Mesenchymal stem cell (in vitro differentiated cells and primary cell): ENCODE results near the gene IQGAP1.

Source experiments
- DNase-seq: peaks from one replicate; pipeline ENCODE4 v3.0.0-alpha.2; 2013
- H2AFZ ChIP-seq: one replicate; pipeline ENCODE4 v1.6.1; 2013; ENCODE audit warnings: low read depth, mild to moderate bottlenecking, control low read depth, inconsistent platforms, low read length, moderate library complexity
- H2AK5ac ChIP-seq: 2 replicates; pipeline ENCODE4 v1.6.1; 2013; ENCODE audit warnings: low read length, moderate library complexity, mild to moderate bottlenecking, inconsistent platforms; ENCODE audit not compliant: severe bottlenecking
- H2BK120ac ChIP-seq: one replicate; pipeline ENCODE4 v1.6.1; 2013; ENCODE audit warnings: low read depth, mild to moderate bottlenecking, inconsistent platforms, low read length, moderate library complexity
- H2BK12ac ChIP-seq, 2 experiments: one replicate each; pipeline ENCODE4 v1.6.1; 2013; ENCODE audit warnings: inconsistent platforms in 2 of 2, low read length in 2 of 2, mild to moderate bottlenecking in 2 of 2, moderate library complexity in 2 of 2, control low read depth in 1 of 2
- H2BK15ac ChIP-seq: one replicate; pipeline ENCODE4 v1.6.1; 2013; ENCODE audit warnings: mild to moderate bottlenecking, low read depth, inconsistent platforms; ENCODE audit not compliant: poor library complexity, severe bottlenecking
- H2BK5ac ChIP-seq: 2 replicates; pipeline ENCODE4 v1.6.1; 2013; ENCODE audit warnings: low read depth, mild to moderate bottlenecking, low read length, control low read depth, inconsistent platforms; ENCODE audit not compliant: poor library complexity, severe bottlenecking
- H3K14ac ChIP-seq, 2 experiments: one replicate each; pipeline ENCODE4 v1.6.1; 2013; ENCODE audit warnings: inconsistent platforms in 2 of 2, low read length in 2 of 2, control low read depth in 1 of 2, mild to moderate bottlenecking in 1 of 2, moderate library complexity in 1 of 2
- H3K18ac ChIP-seq, 2 experiments: one replicate each; pipeline ENCODE4 v1.6.1; 2013; ENCODE audit warnings: inconsistent platforms in 2 of 2, low read length in 2 of 2, control low read depth in 1 of 2, low read depth in 1 of 2, mild to moderate bottlenecking in 1 of 2
- H3K23ac ChIP-seq, 2 experiments: one replicate each; pipeline ENCODE4 v1.6.1; 2013; ENCODE audit warnings: inconsistent platforms in 2 of 2, low read length in 2 of 2, mild to moderate bottlenecking in 2 of 2, moderate library complexity in 2 of 2, control low read depth in 1 of 2
- H3K27ac ChIP-seq: 2 replicates; pipeline ENCODE4 v1.5.1; 2013; ENCODE audit warnings: mild to moderate bottlenecking, moderate library complexity, low read length, control low read depth, inconsistent platforms; ENCODE audit not compliant: poor library complexity, severe bottlenecking
- H3K27me3 ChIP-seq, 2 experiments: 2 replicates each; pipeline versions ENCODE4 v1.6.1 to v1.7.0; 2013; ENCODE audit warnings: low read length in 2 of 2, mild to moderate bottlenecking in 2 of 2, moderate library complexity in 2 of 2, control low read depth in 1 of 2, inconsistent platforms in 1 of 2; ENCODE audit not compliant: control insufficient read depth in 1 of 2, insufficient read depth in 1 of 2
- H3K36me3 ChIP-seq, 2 experiments: 2 replicates each; pipeline versions ENCODE4 v1.6.1 to v1.7.0; 2013; ENCODE audit warnings: low read length in 2 of 2, control low read depth in 1 of 2, inconsistent platforms in 1 of 2, low read depth in 1 of 2, mild to moderate bottlenecking in 1 of 2; ENCODE audit not compliant: insufficient read depth in 2 of 2, control insufficient read depth in 1 of 2
- H3K4ac ChIP-seq, 2 experiments: one replicate each; pipeline ENCODE4 v1.6.1; 2013; ENCODE audit warnings: inconsistent platforms in 2 of 2, low read length in 2 of 2, mild to moderate bottlenecking in 2 of 2, moderate library complexity in 2 of 2, control low read depth in 1 of 2, low read depth in 1 of 2
- H3K4me1 ChIP-seq: 2 replicates; pipeline ENCODE4 v1.6.1; 2013; ENCODE audit warnings: low read depth, low read length, control low read depth; ENCODE audit not compliant: control insufficient read depth, insufficient read depth
- H3K4me2 ChIP-seq: 2 replicates; pipeline ENCODE4 v1.6.1; 2013; ENCODE audit warnings: low read length, mild to moderate bottlenecking, inconsistent platforms; ENCODE audit not compliant: poor library complexity, severe bottlenecking
- H3K4me3 ChIP-seq, 2 experiments: 2 replicates each; pipeline versions ENCODE4 v1.5.1 to v1.7.0; 2013; ENCODE audit warnings: low read length in 2 of 2, mild to moderate bottlenecking in 2 of 2, control low read depth in 1 of 2, low read depth in 1 of 2; ENCODE audit not compliant: insufficient read depth in 1 of 2
- H3K79me1 ChIP-seq: replicated peaks from 2 replicates; pipeline ENCODE4 v1.6.1; 2013; ENCODE audit warnings: mild to moderate bottlenecking, control low read depth, low read length, inconsistent platforms; ENCODE audit not compliant: poor library complexity, severe bottlenecking
- H3K9ac ChIP-seq: 2 replicates; pipeline ENCODE4 v1.7.0; 2013; ENCODE audit warnings: mild to moderate bottlenecking, low read length, moderate library complexity
- H3K9me3 ChIP-seq: 2 replicates; pipeline ENCODE4 v1.7.0; 2013; ENCODE audit warnings: mild to moderate bottlenecking, low read length; ENCODE audit not compliant: control insufficient read depth
- H4K8ac ChIP-seq: one replicate; pipeline ENCODE4 v1.6.1; 2013; ENCODE audit warnings: inconsistent platforms, mild to moderate bottlenecking, low read length, moderate library complexity
- H4K91ac ChIP-seq: one replicate; pipeline ENCODE4 v1.6.1; 2013; ENCODE audit warnings: mild to moderate bottlenecking, low read length, inconsistent platforms
- WGBS: methylation state at CpG from one replicate; pipeline ENCODE4 v1.1.7; 2013; ENCODE audit warnings: mixed read lengths; 5-methylcytosine and 5-hydroxymethylcytosine counted together

IQGAP1 gene

DNA sequence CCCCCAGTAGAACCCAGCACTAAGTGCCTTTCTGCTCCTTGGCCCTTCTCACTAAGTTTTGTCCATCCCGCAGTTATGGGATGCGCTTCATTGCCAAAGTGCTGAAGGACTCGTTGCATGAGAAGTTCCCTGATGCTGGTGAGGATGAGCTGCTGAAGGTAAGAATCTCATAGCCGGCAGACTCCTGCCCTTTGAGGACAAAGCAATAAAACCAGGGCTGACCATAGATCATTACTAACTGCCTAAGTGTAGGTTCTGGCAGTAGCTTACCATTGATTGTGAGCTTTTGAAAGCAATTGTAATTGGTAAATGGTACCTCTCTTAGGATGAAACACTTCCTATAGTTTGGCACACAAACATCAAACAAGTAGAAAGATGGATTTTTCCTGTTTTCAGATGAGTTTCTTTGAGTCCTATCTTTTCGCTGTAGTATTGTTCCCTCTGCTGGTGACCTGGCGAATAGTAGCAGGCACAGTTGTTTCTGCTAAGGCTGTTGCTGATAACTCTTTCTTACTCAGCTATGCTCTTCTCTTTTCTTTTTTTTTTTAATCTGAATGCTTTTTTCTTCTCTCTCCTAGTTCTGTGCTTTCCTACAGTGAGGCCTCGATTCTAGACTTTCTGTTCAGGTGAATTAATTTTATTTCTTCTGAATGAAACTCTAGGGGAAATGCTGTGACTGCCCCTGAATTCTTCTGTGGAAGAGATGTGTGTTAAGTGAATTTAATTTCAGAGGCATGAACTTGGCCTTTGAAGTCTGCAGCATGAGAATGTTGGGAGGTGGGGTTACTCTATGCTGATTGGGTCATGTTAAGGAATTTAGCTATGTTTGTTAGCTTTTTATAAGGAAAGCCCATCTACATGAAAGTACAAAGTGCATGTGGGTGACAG, 94.3 kb downstream of the IQGAP1 start:
- H2BK5ac ChIP-seq = no peak overlapping the region
- peaks cover 44 to 99% of the 10 kb centered on the region in 2 experiments for H3K36me3 ChIP-seq
- no peak overlapping the region for H3K27ac ChIP-seq
- no peak overlapping the region for H3K14ac ChIP-seq
- H2BK120ac ChIP-seq = no peak overlapping the region
- H3K79me1 ChIP-seq = peaks cover 15% of the 10 kb centered on the region
- no peak overlapping the region for H2BK15ac ChIP-seq
- H3K27me3 ChIP-seq = no peaks in the 10 kb centered on the region
- no peak overlapping the region for H4K91ac ChIP-seq
- H2AFZ ChIP-seq = no peak overlapping the region
- DNase-seq = peak; percentile 64
- H3K4me1 ChIP-seq = no peaks in the 10 kb centered on the region
- H3K9ac ChIP-seq = no peak overlapping the region
- no peak overlapping the region for H2AK5ac ChIP-seq
- 71% methylated on average over 6 of the region's 7 CpGs for WGBS
- H3K4me3 ChIP-seq = no peak overlapping the region
- no peak overlapping the region for H3K23ac ChIP-seq
- H3K4me2 ChIP-seq = no peak overlapping the region
- no peak overlapping the region for H4K8ac ChIP-seq
- H2BK12ac ChIP-seq = no peak overlapping the region
- H3K4ac ChIP-seq = no peak overlapping the region
- no peak overlapping the region for H3K18ac ChIP-seq
- H3K9me3 ChIP-seq = no peaks in the 10 kb centered on the region

DNA sequence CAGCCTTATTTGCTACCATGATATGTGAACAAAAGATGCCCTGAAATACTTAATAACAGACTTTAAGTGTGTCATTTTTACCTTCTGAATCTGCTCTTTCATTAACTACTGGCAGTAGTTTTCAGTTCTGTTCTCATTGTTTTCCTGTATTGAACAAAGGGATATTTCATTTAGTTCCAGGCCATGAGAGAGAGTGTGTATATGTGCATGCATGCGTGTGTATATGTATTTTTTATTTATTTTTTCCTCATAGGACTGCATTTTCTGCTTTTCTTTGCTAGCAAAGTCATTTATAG, 94.9 kb downstream of the IQGAP1 start:
- Histone ChIP-seq H3K4ac (no peak overlapping the region), H3K79me1 (peaks cover 16% of the 10 kb centered on the region), H4K91ac (no peak overlapping the region), H2BK5ac (no peak overlapping the region), H3K4me1 (no peaks in the 10 kb centered on the region), H2BK120ac (no peak overlapping the region), H3K36me3 (peaks cover 48 to 99% of the 10 kb centered on the region in 2 experiments), H3K9ac (no peak overlapping the region), H3K18ac (no peak overlapping the region), H3K9me3 (no peaks in the 10 kb centered on the region), H3K4me3 (no peak overlapping the region), H4K8ac (no peak overlapping the region), H3K14ac (no peak overlapping the region), H2BK15ac (no peak overlapping the region), H2BK12ac (no peak overlapping the region), H3K27me3 (no peaks in the 10 kb centered on the region), H3K4me2 (no peak overlapping the region), H3K27ac (no peak overlapping the region), H2AK5ac (no peak overlapping the region), H2AFZ (no peak overlapping the region), H3K23ac (no peak overlapping the region)
- no peak for DNase-seq
- WGBS = no CpG with 5 or more reads among the region's 1 CpG

DNA sequence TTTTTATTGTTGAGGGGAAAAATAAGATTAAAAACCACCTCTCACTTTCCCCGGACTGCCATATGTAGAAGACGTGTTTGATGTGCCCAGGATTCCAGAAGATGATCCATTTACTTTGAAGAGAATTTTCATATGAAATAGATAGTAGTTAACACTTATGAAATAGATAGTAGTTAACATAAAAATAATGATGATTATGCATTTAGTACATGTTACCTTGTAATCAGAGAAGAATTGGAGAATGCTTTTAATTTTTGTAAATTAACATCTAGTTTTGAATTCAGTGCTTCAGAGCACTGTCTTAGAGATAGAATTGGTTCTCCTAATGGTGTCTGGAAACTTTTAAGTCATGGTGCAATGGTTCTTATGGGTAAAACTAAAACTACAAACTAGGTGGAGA, 95.6 kb downstream of the IQGAP1 start:
- no peak overlapping the region for H4K8ac ChIP-seq
- H3K4me2 ChIP-seq = no peak overlapping the region
- peaks cover 47 to 98% of the 10 kb centered on the region in 2 experiments for H3K36me3 ChIP-seq
- no peak overlapping the region for H3K27ac ChIP-seq
- H3K4me3 ChIP-seq = no peak overlapping the region
- H3K4ac ChIP-seq = no peak overlapping the region
- H2BK12ac ChIP-seq = no peak overlapping the region
- no peak overlapping the region for H2BK120ac ChIP-seq
- H3K4me1 ChIP-seq = no peaks in the 10 kb centered on the region
- no peaks in the 10 kb centered on the region for H3K27me3 ChIP-seq
- no peak overlapping the region for H2BK15ac ChIP-seq
- no peak overlapping the region for H3K9ac ChIP-seq
- H2AK5ac ChIP-seq = no peak overlapping the region
- H3K79me1 ChIP-seq = peaks cover 18% of the 10 kb centered on the region
- H4K91ac ChIP-seq = no peak overlapping the region
- H2AFZ ChIP-seq = no peak overlapping the region
- no peak overlapping the region for H3K23ac ChIP-seq
- no peak overlapping the region for H3K18ac ChIP-seq
- WGBS = no CpG with 5 or more reads among the region's 2 CpGs
- H2BK5ac ChIP-seq = no peak overlapping the region
- no peak for DNase-seq
- no peaks in the 10 kb centered on the region for H3K9me3 ChIP-seq
- no peak overlapping the region for H3K14ac ChIP-seq

- Histone ChIP-seq H3K23ac (no peak overlapping the region), H3K14ac (no peak overlapping the region), H3K18ac (no peak overlapping the region), H2AK5ac (no peak overlapping the region), H3K36me3 (peaks cover 37 to 98% of the 10 kb centered on the region in 2 experiments), H3K9ac (no peak overlapping the region), H3K4me3 (no peak overlapping the region), H3K4me1 (no peaks in the 10 kb centered on the region), H2BK5ac (no peak overlapping the region), H2AFZ (no peak overlapping the region), H2BK12ac (no peak overlapping the region), H4K91ac (no peak overlapping the region), H2BK120ac (no peak overlapping the region), H2BK15ac (no peak overlapping the region), H3K9me3 (no peaks in the 10 kb centered on the region), H4K8ac (no peak overlapping the region), H3K79me1 (peaks cover 21% of the 10 kb centered on the region), H3K4me2 (no peak overlapping the region), H3K4ac (no peak overlapping the region), H3K27ac (no peak overlapping the region), H3K27me3 (no peaks in the 10 kb centered on the region)
- DNase-seq = no peak
- WGBS = 98% methylated on average over 8 of the region's 8 CpGs
Observed at GRCh38 chr15:90487186-90487585, 99.1 kb downstream of the IQGAP1 start.
